Activated CD4-positive, alpha-beta T cell treated with anti-CD3 and anti-CD28 coated beads, Interleukin-10, Interleukin-2, amounts not matched to agents 100 ng/mL and 50 ng/mL, durations not matched to agents 16 hours and 8 hours (primary cell): ENCODE data around the gene TSC2.
A peak's percentile ranks its signal among the peaks of the same experiment; 100 is the strongest.
"Not testable (repeated sequence)": the region's sequence is repeated elsewhere in the genome, so short reads cannot be mapped to it uniquely, and the experiment has no call there.

Experiments
- DNase-seq: peaks from one replicate; pipeline ENCODE4 v3.0.0-alpha.2; 2020

The TSC2 gene

GRCh38 chr16:2107121-2107790 lies 59.5 kb downstream of the TSC2 start:
- not testable (repeated sequence) for DNase-seq

GRCh38 chr16:2107791-2108125 lies 60.0 kb downstream of the TSC2 start:
- not testable (repeated sequence) for DNase-seq

GRCh38 chr16:2108446-2109270 lies 60.9 kb downstream of the TSC2 start:
- not testable (repeated sequence) for DNase-seq

GRCh38 chr16:2109271-2109580 lies 61.4 kb downstream of the TSC2 start:
- DNase-seq, result not testable (repeated sequence)

- DNase-seq, result not testable (repeated sequence)
Measured at GRCh38 chr16:2109872-2110271, 62.1 kb downstream of the TSC2 start.

GRCh38 chr16:2110332-2111008 lies 62.7 kb downstream of the TSC2 start:
- DNase-seq, result not testable (repeated sequence)

- DNase-seq, result not testable (repeated sequence)
Measured at GRCh38 chr16:2111009-2111353, 63.2 kb downstream of the TSC2 start.

GRCh38 chr16:2111412-2112335 lies 63.9 kb downstream of the TSC2 start:
- not testable (repeated sequence) for DNase-seq

GRCh38 chr16:2112539-2113106 lies 64.8 kb downstream of the TSC2 start:
- not testable (repeated sequence) for DNase-seq

- not testable (repeated sequence) for DNase-seq
Measured at GRCh38 chr16:2114225-2114624, 66.4 kb downstream of the TSC2 start.

GRCh38 chr16:2114885-2115590 lies 67.3 kb downstream of the TSC2 start:
- not testable (repeated sequence) for DNase-seq

GRCh38 chr16:2115591-2115973 lies 67.8 kb downstream of the TSC2 start:
- DNase-seq, result no peak

- DNase-seq, result not testable (repeated sequence)
Measured at GRCh38 chr16:2116428-2116827, 68.6 kb downstream of the TSC2 start.

- not testable (repeated sequence) for DNase-seq
Measured at GRCh38 chr16:2117341-2117740, 69.6 kb downstream of the TSC2 start.

- not testable (repeated sequence) for DNase-seq
Measured at GRCh38 chr16:2117960-2118722, 70.4 kb downstream of the TSC2 start.

- DNase-seq, result peak; percentile 34
Measured at GRCh38 chr16:2121325-2121724, 73.5 kb downstream of the TSC2 start.

GRCh38 chr16:2121853-2122252 lies 74.1 kb downstream of the TSC2 start:
- no peak for DNase-seq

- no peak for DNase-seq
Measured at GRCh38 chr16:2122429-2122828, 74.6 kb downstream of the TSC2 start.

GRCh38 chr16:2122934-2123683 lies 75.3 kb downstream of the TSC2 start:
- DNase-seq, result not testable (repeated sequence)

GRCh38 chr16:2123706-2124376 lies 76.1 kb downstream of the TSC2 start:
- DNase-seq, result not testable (repeated sequence)
